Keratinocyte (primary cell): ENCODE measurements around the gene APH1B. TPM values are rescaled to one million over a fixed set of nuclear protein-coding genes. Genes with fewer than 3 reads are reported as not detected.

Experiments
- DNase-seq: peaks from one replicate; pipeline ENCODE4 v3.0.0-alpha.2; 2011; ENCODE audit warnings: low read depth, missing footprints, low spot score
- FAIRE-seq: peaks from 2 replicates; lab custom pipeline; 2011; peaks lifted over from hg19 to GRCh38; lab: Jason Lieb, UNC
- H2AFZ ChIP-seq: 2 replicates; pipeline ENCODE4 v1.6.0; 2012; ENCODE audit warnings: low read length, control low read depth, inconsistent platforms; ENCODE audit not compliant: control insufficient read depth
- H3K27ac ChIP-seq: 2 replicates; pipeline ENCODE4 v1.5.1; 2011; ENCODE audit warnings: low read length; ENCODE audit not compliant: control insufficient read depth, insufficient read depth
- H3K27me3 ChIP-seq: 3 replicates; pipeline ENCODE4 v1.6.0; 2011; ENCODE audit warnings: low read length; ENCODE audit not compliant: control insufficient read depth, insufficient read depth; ENCODE audit errors: extremely low read depth
- H3K36me3 ChIP-seq, 2 experiments: 2 replicates in 1 of 2; 3 replicates in 1 of 2; pipeline ENCODE4 v1.5.1; 2011; ENCODE audit warnings: low read length in 2 of 2, mild to moderate bottlenecking in 1 of 2; ENCODE audit not compliant: control insufficient read depth in 2 of 2, insufficient read depth in 2 of 2; ENCODE audit errors: extremely low read depth in 1 of 2
- H3K4me1 ChIP-seq: 3 replicates; pipeline ENCODE4 v1.5.1; 2011; ENCODE audit warnings: low read length; ENCODE audit not compliant: control insufficient read depth, insufficient read depth; ENCODE audit errors: extremely low read depth
- H3K4me2 ChIP-seq: 3 replicates; pipeline ENCODE4 v1.6.0; 2011; ENCODE audit warnings: low read depth, low read length; ENCODE audit not compliant: control insufficient read depth, insufficient read depth; ENCODE audit errors: extremely low read depth
- H3K4me3 ChIP-seq, 3 experiments: fragments of 200-600 bp in 1 of 3; sonication (generic) in 1 of 3; 2 replicates in 2 of 3; 3 replicates in 1 of 3; pipeline ENCODE4 v1.5.1; 2011 to 2016; ENCODE audit warnings: low read length in 3 of 3, mild to moderate bottlenecking in 3 of 3, control low read depth in 2 of 3, inconsistent platforms in 1 of 3, low read depth in 1 of 3, mixed read lengths in 1 of 3, mixed run types in 1 of 3, moderate library complexity in 1 of 3; ENCODE audit not compliant: control insufficient read depth in 2 of 3, insufficient read depth in 2 of 3; ENCODE audit errors: extremely low read depth in 1 of 3
- H3K79me2 ChIP-seq: 2 replicates; pipeline ENCODE4 v1.6.0; 2012; ENCODE audit warnings: low read length; ENCODE audit not compliant: control insufficient read depth, insufficient read depth
- H3K9ac ChIP-seq: 3 replicates; pipeline ENCODE4 v1.6.0; 2011; ENCODE audit warnings: low read length; ENCODE audit not compliant: control insufficient read depth, insufficient read depth; ENCODE audit errors: extremely low read depth
- H3K9me1 ChIP-seq: 3 replicates; pipeline ENCODE4 v1.6.0; 2011; ENCODE audit warnings: low read length; ENCODE audit not compliant: control insufficient read depth, insufficient read depth; ENCODE audit errors: extremely low read depth
- H3K9me3 ChIP-seq: 2 replicates; pipeline ENCODE4 v1.5.1; 2012; ENCODE audit warnings: low read depth, low read length; ENCODE audit not compliant: control insufficient read depth
- H4K20me1 ChIP-seq: 3 replicates; pipeline ENCODE4 v1.6.0; 2011; ENCODE audit warnings: low read length; ENCODE audit not compliant: control insufficient read depth, insufficient read depth; ENCODE audit errors: extremely low read depth
- EZH2 ChIP-seq: IDR thresholded peaks from one replicate; pipeline ENCODE4 v1.6.1; 2012; ENCODE audit warnings: inconsistent platforms, mild to moderate bottlenecking, low read length, moderate library complexity
- dilution Hi-C: fragments of 300-500 bp; cut with MboI; formaldehyde crosslinking; loops from one replicate; pipeline ENCODE4 v1.7.0; 2020; ENCODE audit warnings: low sequenced_read_pairs; ENCODE audit not compliant: extremely low pct_ligation_motif_present
- polyA plus RNA-seq, 5 experiments: library from polyadenylated mRNA; depleted of rRNA in 3 of 5; stranded (reverse) in 3 of 5; stranded (forward) in 1 of 5; unstranded in 1 of 5; fragments of >200 nt; gene quantifications; 1 replicate in 1 of 5; 2 replicates in 3 of 5; 3 replicates in 1 of 5; pipeline versions ENCODE4 v1.2.1 to v1.2.3, GENCODE V29; 2011 to 2012; ENCODE audit warnings: missing spikeins in 2 of 5, low read depth in 1 of 5, low replicate concordance in 1 of 5
- TF ChIP-seq, protein P1 (sequence below), 3 experiments: IDR thresholded peaks in 1 of 3; conservative IDR thresholded peaks in 1 of 3; optimal IDR thresholded peaks in 1 of 3; 2 replicates in 2 of 3; 3 replicates in 1 of 3; pipeline versions ENCODE3 to v1.5.1; 2011; ENCODE audit warnings: low read length in 3 of 3, mild to moderate bottlenecking in 3 of 3, moderate library complexity in 2 of 3, control low read depth in 1 of 3, inconsistent platforms in 1 of 3; ENCODE audit not compliant: insufficient read depth in 2 of 3; ENCODE audit errors: extremely low read depth in 1 of 3

APH1B gene
- polyA plus RNA-seq, 1 donor (not counting 4 experiments of a cell fraction or from before 2014, with no cell fraction given), result 7.0 TPM

DNA sequence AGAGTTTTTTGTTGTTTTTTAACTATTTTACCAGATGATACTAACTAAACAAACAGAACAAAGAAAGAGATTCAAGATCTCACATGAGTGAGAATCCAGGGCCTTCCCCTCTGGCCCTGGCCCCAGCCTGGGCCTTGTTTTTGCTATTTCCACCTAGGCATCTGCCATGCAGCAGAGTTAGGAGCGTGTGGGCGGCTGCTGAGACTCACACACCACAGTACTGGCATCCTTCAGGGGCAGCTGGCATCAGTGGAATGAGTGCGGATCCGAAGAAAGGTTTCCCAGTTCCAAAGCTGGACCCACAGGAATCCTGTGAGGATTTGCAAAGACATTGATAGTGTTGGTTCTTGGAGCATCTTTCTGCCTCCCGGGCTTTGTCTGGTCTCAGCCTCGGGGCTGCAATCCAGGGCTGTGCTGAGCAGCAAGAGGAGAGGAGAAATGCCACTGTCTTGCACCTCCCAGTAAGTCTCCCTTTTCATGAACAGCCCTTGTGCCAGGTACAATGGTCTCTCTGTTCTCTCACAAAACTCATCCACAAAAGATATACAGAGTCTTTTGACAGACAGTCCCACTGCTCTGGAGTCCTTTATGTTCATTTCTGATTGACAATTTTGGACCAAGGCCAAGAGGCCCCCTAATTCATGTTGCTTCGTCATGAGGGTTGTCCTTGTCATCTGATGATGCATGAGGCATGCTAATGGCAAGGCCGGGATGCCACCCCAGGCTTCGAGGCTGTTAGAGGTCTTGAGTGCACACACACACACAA lies 46.6 kb downstream of the APH1B start:
- FAIRE-seq, result no peak
- Histone ChIP-seq H3K36me3 (peaks cover 5 to 7% of the 10 kb centered on the region in 2 experiments), H2AFZ (no peak overlapping the region), H3K9me1 (no peaks in the 10 kb centered on the region), H3K27ac (no peak overlapping the region), H3K4me1 (no peaks in the 10 kb centered on the region), H3K9me3 (no peaks in the 10 kb centered on the region), H3K4me2 (no peak overlapping the region), H3K9ac (no peak overlapping the region), H3K79me2 (no peaks in the 10 kb centered on the region), H4K20me1 (no peaks in the 10 kb centered on the region), H3K4me3 (no peak overlapping the region), H3K27me3 (no peaks in the 10 kb centered on the region)
- dilution Hi-C loops, result no loop called here
- TF ChIP-seq EZH2, result no peak
- TF ChIP-seq, protein P1, sequence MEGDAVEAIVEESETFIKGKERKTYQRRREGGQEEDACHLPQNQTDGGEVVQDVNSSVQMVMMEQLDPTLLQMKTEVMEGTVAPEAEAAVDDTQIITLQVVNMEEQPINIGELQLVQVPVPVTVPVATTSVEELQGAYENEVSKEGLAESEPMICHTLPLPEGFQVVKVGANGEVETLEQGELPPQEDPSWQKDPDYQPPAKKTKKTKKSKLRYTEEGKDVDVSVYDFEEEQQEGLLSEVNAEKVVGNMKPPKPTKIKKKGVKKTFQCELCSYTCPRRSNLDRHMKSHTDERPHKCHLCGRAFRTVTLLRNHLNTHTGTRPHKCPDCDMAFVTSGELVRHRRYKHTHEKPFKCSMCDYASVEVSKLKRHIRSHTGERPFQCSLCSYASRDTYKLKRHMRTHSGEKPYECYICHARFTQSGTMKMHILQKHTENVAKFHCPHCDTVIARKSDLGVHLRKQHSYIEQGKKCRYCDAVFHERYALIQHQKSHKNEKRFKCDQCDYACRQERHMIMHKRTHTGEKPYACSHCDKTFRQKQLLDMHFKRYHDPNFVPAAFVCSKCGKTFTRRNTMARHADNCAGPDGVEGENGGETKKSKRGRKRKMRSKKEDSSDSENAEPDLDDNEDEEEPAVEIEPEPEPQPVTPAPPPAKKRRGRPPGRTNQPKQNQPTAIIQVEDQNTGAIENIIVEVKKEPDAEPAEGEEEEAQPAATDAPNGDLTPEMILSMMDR (optimal IDR thresholded peaks at IDR 0.05 in 1 of 3, IDR thresholded peaks at IDR 0.05 in 1 of 3, conservative IDR thresholded peaks at IDR 0.05 in 1 of 3; ENCODE audit: extremely low read depth in 1 of 3, insufficient read depth in 2 of 3, low read length in 3 of 3), result no peak
- no peak for DNase-seq

DNA sequence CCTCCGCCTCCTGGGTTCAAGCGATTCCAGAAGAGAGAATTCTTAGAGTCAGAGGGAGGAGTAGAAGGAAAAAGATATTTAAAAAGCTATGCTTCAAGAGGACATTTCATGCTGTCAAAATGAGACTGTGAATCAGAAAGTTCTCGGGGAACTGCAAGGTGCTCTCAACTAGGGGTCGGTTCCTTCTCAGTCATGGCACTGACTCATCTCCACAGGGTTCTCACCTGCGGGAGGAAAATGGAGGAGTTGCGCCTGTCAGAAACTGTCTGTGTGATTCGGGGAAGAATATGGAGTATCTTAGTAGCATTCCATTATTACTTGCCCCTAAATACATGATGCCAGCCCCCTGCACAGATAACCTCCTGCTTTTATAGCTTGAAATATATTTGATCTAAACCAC lies 47.4 kb downstream of the APH1B start:
- FAIRE-seq, result no peak
- dilution Hi-C loops, result no loop called here
- Histone ChIP-seq H3K4me2 (no peak overlapping the region), H3K9ac (no peak overlapping the region), H3K36me3 (peaks cover 5 to 7% of the 10 kb centered on the region in 2 experiments), H3K27ac (no peak overlapping the region), H3K27me3 (no peaks in the 10 kb centered on the region), H3K9me3 (no peaks in the 10 kb centered on the region), H3K4me1 (no peaks in the 10 kb centered on the region), H2AFZ (no peak overlapping the region), H3K4me3 (no peak overlapping the region), H3K79me2 (no peaks in the 10 kb centered on the region), H3K9me1 (no peaks in the 10 kb centered on the region), H4K20me1 (no peaks in the 10 kb centered on the region)
- TF ChIP-seq, protein P1 (optimal IDR thresholded peaks at IDR 0.05 in 1 of 3, IDR thresholded peaks at IDR 0.05 in 1 of 3, conservative IDR thresholded peaks at IDR 0.05 in 1 of 3; ENCODE audit: extremely low read depth in 1 of 3, insufficient read depth in 2 of 3, low read length in 3 of 3), result no peak
- no peak for TF ChIP-seq EZH2
- DNase-seq, result no peak
